DMS114 treated with DMSO at 0.1 percent for 48 hours (cell line): ENCODE data around the gene IGSF5.
"Not testable (repeated sequence)": the region's sequence is repeated elsewhere in the genome, so short reads cannot be mapped to it uniquely, and the experiment has no call there.

Experiments
- DNase-seq: peaks from one replicate; lab custom pipeline; 2025; ENCODE audit not compliant: unreplicated experiment; lab: John Stamatoyannopoulos, UW

IGSF5 gene

GRCh38 chr21:39737376-39738000 lies 7.5 kb upstream of the IGSF5 start:
- no peak for DNase-seq

DNA sequence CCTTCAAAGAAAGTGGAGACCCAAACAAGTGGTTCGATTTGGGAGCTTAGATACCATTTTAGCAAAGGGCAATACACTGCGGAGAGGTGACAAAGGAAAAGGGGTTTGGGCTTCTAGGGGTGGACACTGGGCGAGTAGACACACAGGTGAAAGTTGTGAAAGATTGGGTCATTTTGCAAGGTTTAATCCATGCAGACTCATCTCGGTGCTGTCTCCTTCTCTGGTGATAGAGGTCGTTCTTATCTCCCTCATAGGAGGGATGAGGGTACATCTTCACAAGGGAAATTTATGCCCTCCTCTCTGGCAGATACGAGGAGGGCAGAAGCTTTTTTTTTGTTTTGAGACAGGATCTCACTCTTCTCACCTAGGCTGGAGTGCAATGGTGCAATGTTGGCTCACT lies 6.4 kb upstream of the IGSF5 start:
- DNase-seq, result no peak

- DNase-seq, result not testable (repeated sequence)
Observed at GRCh38 chr21:39739531-39739930, 5.5 kb upstream of the IGSF5 start.

DNA sequence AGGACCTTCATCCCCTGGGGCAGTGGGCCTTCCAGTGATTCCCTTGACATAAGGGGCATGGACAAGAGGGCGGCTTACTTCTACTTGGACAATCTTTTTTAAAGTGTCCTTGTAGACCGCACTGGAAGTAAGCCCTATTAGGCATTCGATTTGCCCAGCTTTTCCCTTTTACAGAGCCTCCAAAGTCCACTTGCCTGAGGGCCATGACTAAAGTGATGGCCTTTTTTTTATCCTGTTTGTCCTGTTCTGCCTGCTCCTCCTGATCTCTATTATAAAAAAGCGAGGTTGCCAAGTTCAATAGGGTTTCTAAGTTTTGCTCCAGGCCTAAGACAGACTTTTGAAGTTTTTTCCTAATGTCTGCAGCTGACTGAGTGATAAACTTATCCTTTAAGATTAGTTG lies 2.4 kb upstream of the IGSF5 start:
- DNase-seq, result not testable (repeated sequence)

- not testable (repeated sequence) for DNase-seq
Observed at GRCh38 chr21:39745332-39745731, 349 bp downstream of the IGSF5 start.

- no peak for DNase-seq
Observed at GRCh38 chr21:39750670-39751069, 5.7 kb downstream of the IGSF5 start.

DNA sequence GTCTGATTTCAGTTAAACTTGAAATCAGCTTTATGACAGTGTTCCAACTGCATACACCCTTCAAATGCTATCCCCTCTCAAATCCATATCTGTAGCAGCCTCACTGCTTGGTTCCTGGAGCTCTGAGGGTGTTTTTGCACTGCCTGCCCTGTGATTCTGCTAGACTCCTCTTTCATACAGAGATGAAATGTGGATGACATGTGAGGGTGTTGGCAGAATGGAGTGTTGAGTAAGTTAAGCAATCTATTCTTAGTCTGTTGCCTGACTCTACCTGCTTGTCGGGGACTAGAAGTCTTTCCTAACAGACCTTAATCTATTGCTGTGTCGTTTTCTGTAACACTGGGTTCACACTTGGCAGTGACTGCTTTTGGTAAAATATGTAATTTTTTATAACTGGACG lies 9.8 kb downstream of the IGSF5 start:
- no peak for DNase-seq

- no peak for DNase-seq
Observed at GRCh38 chr21:39756285-39756684, 11.3 kb downstream of the IGSF5 start.

GRCh38 chr21:39763272-39763970 lies 18.4 kb downstream of the IGSF5 start:
- DNase-seq, result no peak

DNA sequence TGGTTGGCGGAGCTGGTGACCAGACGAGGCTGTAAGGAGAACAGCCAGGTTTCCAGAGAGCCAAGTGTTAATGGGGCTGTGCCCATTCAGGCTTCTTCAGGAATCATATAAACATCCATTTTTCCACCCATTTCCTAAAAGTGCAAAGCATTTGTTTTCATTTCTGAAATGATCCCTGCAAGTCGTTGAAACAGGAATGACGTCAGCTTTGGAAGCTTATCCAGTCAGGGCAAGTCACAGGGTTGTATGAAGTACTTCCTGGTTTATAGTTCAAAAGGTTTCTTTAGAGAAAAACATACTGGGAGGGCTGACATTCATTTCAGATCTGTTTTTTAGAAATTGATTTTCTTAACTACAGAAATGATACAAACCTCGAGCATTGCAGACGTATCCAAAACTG lies 29.2 kb downstream of the IGSF5 start:
- DNase-seq, result no peak

GRCh38 chr21:39775816-39776215 lies 30.8 kb downstream of the IGSF5 start:
- no peak for DNase-seq

DNA sequence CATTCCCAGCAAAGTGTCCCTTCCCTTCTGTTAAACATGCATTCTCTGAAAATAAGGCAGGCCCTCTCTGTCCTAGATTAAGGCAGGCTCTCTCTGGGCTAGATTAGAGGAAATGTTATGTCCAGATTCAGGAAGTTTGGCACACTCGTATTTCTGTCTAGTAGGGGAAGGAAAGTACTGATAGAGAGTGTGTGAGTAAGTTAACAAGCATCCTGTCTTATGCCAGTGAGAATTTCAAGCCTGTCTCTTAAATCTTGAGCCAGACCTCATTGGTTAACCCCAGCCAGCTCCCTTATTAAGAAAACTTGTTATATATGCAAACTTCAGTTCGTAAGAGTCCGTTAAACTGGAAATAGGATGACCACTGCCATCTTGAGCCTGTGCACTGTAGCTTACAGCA lies 31.6 kb downstream of the IGSF5 start:
- DNase-seq, result no peak

DNA sequence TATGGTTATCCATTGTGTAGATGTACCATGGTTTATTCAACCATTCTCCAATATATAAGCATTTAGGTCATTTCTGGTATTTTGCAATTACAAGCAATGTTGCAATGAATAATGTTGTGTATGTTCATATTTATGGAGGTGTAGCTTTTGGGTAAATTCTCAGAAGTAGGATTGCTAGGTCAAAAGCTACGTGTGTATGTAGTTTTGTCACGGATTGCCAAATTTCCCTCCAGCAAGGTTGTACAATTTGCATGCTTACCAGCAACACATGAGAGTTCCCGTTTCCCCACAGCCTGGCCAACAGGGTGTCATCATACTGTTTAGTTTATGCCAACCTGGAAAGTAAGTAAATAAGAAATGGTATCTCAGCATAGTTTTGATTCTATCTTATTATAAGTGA lies 36.3 kb downstream of the IGSF5 start:
- no peak for DNase-seq

- peak; percentile 75 for DNase-seq
Observed at GRCh38 chr21:39788383-39788782, 43.4 kb downstream of the IGSF5 start.

DNA sequence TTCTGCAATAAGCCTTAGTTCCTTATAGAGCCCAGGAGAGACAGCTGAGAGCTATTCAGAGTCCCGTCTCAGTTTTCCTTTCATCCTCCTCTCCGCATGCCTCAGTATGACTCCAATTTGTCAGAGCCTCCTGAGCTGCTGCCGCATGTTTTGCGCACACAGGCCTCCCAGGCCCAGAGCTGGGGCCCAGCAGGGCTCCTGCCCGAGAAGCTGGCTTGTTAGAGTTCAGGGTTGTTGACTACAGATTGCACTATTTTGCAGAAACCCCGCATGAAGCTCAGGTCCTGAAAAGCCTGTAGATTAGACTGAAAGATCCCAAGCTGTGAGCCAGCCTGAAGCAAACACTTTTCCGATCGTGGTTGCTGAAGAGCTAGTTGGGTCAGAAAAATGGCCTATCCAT lies 51.5 kb downstream of the IGSF5 start:
- no peak for DNase-seq

- no peak for DNase-seq
Observed at GRCh38 chr21:39799178-39799577, 54.2 kb downstream of the IGSF5 start.

DNA sequence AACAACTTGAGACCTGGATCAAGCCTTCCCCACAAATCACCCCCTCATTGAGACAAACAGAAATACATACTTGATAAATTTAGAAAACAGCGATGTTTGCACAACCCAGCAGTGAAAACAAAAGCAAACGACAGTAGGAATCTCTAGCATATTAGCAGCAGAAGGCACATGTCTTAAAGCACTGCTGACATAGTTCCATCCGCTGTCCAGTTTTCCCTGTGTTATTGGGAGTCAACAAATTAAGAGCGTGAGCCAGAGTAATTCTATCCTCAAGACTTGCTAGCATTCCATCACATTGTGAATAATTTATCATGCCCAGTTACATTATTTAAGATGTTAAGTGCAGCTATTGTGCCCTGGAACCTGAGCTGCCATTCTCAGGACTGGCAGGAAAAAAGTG lies 55.3 kb downstream of the IGSF5 start:
- DNase-seq, result no peak

GRCh38 chr21:39802217-39802616 lies 57.2 kb downstream of the IGSF5 start:
- DNase-seq, result no peak

DNA sequence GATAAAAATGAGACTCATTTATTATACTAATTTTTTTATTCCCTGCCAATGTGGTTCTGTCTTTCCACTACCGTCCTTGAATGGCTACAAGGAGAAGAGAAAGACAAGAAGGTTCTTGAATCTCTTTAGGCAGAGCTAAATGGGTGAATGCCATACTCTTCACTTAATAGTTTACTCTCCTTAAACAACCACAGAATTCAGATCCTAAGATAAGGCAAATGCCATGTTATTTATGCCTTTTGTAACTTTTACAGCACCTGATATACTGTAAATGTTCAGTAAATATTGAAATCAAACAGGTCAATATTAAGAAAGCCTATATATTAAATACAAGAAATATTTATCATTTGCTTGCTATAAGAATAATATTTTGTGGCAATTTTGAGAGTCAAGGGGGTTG lies 58.4 kb downstream of the IGSF5 start:
- no peak for DNase-seq

DNA sequence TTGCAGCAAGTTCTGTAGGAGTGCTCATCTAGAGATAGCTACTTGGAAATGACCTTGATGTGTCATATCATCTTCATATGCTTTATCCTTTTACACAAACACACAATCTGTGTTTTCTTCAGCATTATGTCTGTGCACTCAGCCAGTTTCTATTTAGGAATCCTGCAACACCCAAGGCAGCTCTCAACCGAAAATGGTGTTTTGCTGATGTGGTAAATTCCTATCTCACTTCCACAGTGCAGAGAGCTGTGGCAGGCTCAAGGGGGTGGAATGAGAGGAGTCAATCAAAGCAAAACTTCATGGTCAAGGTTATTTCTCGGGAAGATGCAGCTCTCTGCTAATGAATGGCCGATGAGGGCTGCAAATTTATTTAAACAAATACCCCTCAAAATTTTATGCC lies 59.3 kb downstream of the IGSF5 start:
- DNase-seq, result no peak

GRCh38 chr21:39805983-39806382 lies 61.0 kb downstream of the IGSF5 start:
- no peak for DNase-seq

GRCh38 chr21:39807738-39808137 lies 62.8 kb downstream of the IGSF5 start:
- DNase-seq, result no peak

DNA sequence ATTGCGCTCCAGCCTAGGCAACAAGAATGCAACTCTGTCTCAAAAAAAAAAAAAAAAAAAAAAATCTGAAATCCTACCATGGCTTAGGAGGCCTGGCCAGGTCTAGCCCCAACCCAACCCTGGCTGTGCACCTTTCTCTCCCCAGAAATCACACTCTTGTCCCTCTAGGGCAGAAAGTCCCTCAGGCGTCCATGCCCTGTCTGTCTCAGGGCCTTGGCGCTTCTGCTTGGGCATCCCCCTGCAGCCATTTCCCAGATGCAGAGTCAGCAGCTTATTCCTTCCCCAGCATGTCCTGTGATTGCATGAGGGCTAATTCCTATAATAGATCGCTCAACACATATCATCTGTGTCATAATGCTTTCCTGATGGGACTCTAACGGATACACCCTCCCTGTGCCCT lies 65.0 kb downstream of the IGSF5 start:
- no peak for DNase-seq
